HG03097 (cell line): ENCODE data around the gene TBC1D20.
"Not testable (repeated sequence)": the region's sequence is repeated elsewhere in the genome, so short reads cannot be mapped to it uniquely, and the experiment has no call there.

ENCODE experiments used
- ATAC-seq: cut with Tn5 transposase; IDR thresholded peaks from one replicate; pipeline ENCODE4 v1.9.1; 2021; ENCODE audit not compliant: unreplicated experiment, low FRiP score

The TBC1D20 gene

DNA sequence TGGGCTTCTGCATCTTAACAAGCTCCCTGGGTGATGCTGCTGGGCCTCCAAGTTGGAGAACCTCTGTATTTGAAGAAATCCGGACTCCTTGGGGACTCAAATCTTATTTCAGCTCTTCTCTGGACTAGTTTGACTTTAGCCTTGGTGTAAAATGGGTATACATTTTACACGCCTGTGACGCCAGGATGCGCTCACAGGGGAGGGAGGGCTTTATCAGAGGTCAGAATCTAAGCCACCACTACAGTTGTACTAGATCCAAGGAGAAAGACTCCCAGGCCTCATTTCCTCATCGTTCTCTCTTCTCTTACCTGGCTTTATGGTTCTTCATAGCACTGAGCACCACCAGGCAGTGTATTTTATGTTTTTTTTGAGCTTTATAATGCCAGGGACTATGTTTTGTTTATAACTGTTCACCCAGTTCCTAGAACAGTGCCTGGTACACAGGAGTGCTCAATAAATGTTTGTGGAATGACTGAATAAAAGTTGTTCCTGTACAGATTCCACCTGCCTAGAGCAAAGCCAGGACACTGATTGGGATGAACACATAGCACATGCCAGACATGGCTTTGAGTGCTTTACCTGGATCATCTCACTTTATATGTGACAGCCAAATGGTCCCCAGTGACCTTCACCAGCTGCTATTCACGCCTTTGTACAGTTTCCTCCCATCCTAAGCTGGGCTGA is 59.3 kb downstream of the TBC1D20 start:
- no peak for ATAC-seq

- no peak for ATAC-seq
Observed at GRCh38 chr20:402496-402885, 59.8 kb downstream of the TBC1D20 start.

DNA sequence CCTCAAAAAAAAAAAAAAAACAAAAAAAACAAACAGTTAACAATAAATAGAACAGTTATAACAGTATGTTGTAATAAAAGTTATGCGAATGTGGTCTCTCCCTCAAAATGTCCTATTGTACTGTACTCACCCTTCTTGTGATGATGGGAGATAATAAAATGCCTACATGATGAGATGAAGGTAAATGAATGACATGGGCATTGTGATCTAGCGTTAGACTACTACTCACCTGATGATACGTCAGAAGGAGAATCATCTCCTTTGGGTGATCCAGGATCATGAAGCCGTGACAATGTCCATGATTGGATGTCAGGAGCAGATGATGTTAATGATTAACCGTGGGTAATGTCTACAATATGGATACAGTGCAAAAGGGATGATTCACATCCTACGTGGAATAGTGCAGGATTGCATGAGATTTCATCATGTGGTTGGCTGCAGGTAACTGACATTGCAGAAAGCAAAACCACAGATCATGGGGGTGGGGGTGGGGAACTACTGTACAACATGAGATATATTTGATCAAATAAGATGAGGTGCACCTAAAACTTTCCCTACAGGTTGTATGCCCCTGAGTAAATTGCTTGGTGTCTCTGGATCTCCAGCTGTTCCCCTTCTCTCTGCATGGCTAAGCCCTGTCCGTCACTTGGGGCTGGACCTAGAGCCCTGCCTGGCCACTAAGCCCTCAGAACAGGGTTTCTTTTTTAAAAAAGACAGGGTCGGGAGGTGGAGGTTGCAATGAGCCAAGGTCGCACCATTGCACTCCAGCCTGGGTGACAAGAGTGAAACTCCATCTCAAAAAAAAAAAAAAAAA is 60.4 kb downstream of the TBC1D20 start:
- no peak for ATAC-seq

GRCh38 chr20:400454-401275 is 61.7 kb downstream of the TBC1D20 start:
- ATAC-seq, result no peak

DNA sequence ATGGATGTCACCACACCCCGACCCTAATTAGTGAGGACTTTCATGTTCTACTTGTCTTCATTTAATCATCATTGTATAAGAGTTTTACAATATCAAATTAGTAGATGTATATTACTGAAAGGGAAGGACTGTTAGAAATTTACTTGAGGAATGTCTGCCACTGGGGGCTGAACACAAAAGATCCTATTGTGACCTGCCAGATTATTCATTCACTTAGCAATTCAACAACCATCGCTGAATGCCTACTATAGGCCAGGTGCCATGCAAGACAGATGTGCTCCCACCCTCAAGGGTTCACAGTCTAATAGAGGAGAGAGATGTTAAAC is 62.2 kb downstream of the TBC1D20 start:
- no peak for ATAC-seq

DNA sequence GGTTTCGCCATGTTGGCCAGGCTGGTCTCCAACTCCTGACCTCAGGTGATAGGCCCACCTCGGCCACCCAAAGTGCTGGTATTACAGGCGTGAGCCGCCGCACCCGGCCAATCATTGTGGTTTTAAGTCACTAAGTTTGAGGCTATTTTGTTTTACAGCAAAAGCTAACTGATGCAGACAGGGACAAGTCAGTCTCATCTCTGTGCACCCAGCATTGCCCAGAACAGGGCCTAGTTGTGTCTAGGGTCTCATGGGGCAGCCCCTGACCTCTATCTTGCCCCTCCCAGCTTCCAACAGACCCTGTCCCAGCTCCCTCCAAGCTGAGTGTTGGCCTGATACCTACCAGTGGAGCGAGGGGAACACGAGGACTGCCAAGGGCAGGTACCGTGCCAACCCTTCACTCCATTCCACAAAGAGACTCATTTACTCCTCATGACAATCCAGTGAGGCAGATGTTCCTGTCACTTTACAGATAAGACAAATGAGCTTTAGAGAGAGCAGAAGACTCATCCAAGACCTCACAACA is 63.1 kb downstream of the TBC1D20 start:
- ATAC-seq, result no peak

GRCh38 chr20:397432-398237 is 64.7 kb downstream of the TBC1D20 start:
- ATAC-seq, result no peak

- ATAC-seq, result no peak
Observed at GRCh38 chr20:396619-397431, 65.5 kb downstream of the TBC1D20 start.

DNA sequence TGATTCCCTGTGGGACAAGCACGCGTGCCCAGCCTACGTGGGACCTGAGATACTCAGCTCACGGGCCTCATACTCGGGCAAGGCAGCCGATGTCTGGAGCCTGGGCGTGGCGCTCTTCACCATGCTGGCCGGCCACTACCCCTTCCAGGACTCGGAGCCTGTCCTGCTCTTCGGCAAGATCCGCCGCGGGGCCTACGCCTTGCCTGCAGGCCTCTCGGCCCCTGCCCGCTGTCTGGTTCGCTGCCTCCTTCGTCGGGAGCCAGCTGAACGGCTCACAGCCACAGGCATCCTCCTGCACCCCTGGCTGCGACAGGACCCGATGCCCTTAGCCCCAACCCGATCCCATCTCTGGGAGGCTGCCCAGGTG is 66.1 kb downstream of the TBC1D20 start:
- no peak for ATAC-seq

DNA sequence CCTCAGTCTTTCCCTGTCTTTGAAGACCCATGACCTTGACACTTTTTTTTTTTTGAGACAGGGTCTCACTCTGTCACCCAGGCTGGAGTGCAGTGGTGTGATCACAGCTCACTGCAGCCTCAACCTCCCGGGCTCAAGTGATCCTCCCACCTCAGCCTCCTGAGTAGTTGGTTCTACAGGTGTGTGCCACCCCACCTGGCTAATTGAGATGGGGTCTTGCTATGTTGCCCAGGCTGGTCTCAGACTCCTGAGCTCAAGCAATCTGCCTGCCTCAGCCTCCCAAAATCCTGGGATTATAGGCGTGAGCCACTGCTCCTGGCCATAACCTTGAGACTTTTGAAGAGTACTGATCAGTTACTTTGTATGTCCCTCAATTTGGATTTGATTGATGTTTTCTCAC is 69.0 kb downstream of the TBC1D20 start:
- ATAC-seq, result not testable (repeated sequence)

DNA sequence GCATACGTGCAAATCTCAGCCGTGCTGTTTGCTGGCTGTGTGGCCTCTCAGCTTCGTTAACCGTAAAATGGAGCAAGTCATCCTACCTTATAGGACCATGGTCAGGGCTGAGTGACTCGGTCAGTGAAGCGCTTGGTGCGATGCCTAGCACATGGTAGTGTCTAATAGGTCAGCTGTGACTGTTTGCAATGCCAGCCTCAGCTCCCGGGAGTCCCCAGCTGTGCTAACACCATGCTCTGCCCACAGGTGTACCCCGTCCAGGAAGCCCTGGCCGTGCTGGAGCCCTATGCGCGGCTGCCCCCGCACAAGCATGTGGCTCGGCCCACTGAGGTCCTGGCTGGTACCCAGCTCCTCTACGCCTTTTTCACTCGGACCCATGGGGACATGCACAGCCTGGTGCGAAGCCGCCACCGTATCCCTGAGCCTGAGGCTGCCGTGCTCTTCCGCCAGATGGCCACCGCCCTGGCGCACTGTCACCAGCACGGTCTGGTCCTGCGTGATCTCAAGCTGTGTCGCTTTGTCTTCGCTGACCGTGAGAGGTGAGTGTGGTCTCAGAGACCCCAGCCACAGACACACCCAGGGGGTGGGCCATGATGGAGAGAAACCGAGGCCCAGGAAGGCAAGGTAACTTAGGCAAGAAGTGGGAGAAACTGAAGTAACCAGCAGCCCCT is 71.2 kb downstream of the TBC1D20 start:
- ATAC-seq, result no peak

DNA sequence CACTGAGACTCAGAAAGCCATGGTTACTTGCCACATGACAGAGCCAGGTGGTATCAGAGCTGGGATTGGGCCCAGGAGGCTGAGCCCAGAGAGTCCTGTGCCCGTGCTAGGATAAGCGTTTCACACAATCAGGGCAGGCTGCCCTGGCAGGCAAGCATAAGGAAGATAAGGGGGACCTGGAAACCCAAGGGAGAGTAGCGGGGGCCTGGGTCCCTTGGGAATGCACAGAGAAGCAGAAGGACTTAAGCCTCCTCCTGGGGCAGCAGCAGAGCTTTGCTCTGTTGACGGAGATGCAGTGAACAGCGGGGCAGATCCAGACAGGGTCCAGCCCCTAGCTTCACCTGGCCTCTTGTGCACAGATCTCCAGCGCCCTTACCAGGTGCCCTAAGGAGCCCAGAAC is 73.1 kb downstream of the TBC1D20 start:
- no peak for ATAC-seq

GRCh38 chr20:388034-388994 is 74.0 kb downstream of the TBC1D20 start:
- ATAC-seq, result no peak

- no peak for ATAC-seq
Observed at GRCh38 chr20:387520-387919, 74.8 kb downstream of the TBC1D20 start.

- ATAC-seq, result not testable (repeated sequence)
Observed at GRCh38 chr20:386634-387033, 75.7 kb downstream of the TBC1D20 start.
